K562 (cell line): Measurements from ENCODE around the gene CSPG5. TPM values are rescaled to one million over a fixed set of nuclear protein-coding genes. Genes with fewer than 3 reads are reported as not detected.

Experiments used
- BRD9 ChIP-seq: fragments of 450-650 bp; IDR thresholded peaks from 2 replicates; pipeline ENCODE4 v1.6.1; 2018; ENCODE audit warnings: low read depth; ENCODE audit not compliant: partially characterized antibody
- CCAR2 ChIP-seq: fragments of 200-400 bp; formaldehyde crosslinking; IDR thresholded peaks from 2 replicates; pipeline ENCODE4 v1.6.1; 2017; ENCODE audit warnings: mild to moderate bottlenecking, low read depth, low read length
- CHAMP1 ChIP-seq: fragments of 450-650 bp; IDR thresholded peaks from 2 replicates; pipeline ENCODE4 v1.6.1; 2016; ENCODE audit warnings: mild to moderate bottlenecking
- CREB5 ChIP-seq: fragments of 250-450 bp; sonication (Bioruptor Pico); IDR thresholded peaks from 2 replicates; pipeline ENCODE4 v1.5.0; 2020; ENCODE audit warnings: mild to moderate bottlenecking
- E2F1 ChIP-seq: sonication (generic); formaldehyde crosslinking; IDR thresholded peaks from 2 replicates; pipeline ENCODE4 v1.8.1; 2023; ENCODE audit warnings: mild to moderate bottlenecking, missing genetic modification reagents, moderate library complexity
- GTF2A2 ChIP-seq: IDR thresholded peaks from 2 replicates; pipeline ENCODE4 v1.6.1; 2016; ENCODE audit warnings: mild to moderate bottlenecking, missing genetic modification characterization, missing compliant biosample characterization
- NR1H2 ChIP-seq: sonication (generic); formaldehyde crosslinking; IDR thresholded peaks from 2 replicates; pipeline ENCODE4 v1.4.0; 2020; ENCODE audit warnings: mild to moderate bottlenecking, missing genetic modification reagents
- RBFOX2 ChIP-seq: fragments of 200-400 bp; formaldehyde crosslinking; IDR thresholded peaks from 2 replicates; pipeline ENCODE4 v1.6.1; 2017; ENCODE audit warnings: low read depth, mild to moderate bottlenecking, low read length, moderate library complexity
- RBM15 ChIP-seq: fragments of 200-400 bp; formaldehyde crosslinking; IDR thresholded peaks from 2 replicates; pipeline ENCODE4 v1.6.1; 2018; ENCODE audit warnings: mild to moderate bottlenecking, low read length, moderate library complexity; ENCODE audit not compliant: insufficient read depth
- RERE ChIP-seq: sonication (generic); formaldehyde crosslinking; IDR thresholded peaks from 2 replicates; pipeline ENCODE4 v1.8.0; 2023; ENCODE audit warnings: missing genetic modification reagents, mild to moderate bottlenecking, borderline replicate concordance
- SNAPC5 ChIP-seq: fragments of 250-450 bp; sonication (Bioruptor Pico); IDR thresholded peaks from 2 replicates; pipeline ENCODE4 v1.8.0; 2021; ENCODE audit warnings: moderate library complexity, mild to moderate bottlenecking, inconsistent platforms
- SREBF1 ChIP-seq: fragments of 150-350 bp; IDR thresholded peaks from 2 replicates; pipeline ENCODE4 v1.6.1; 2014; ENCODE audit warnings: antibody characterized with exemption, low read depth, low read length, borderline replicate concordance
- ZNF639 ChIP-seq, 2 experiments: fragments of 200-800 bp in 1 of 2; sonication (Bioruptor generic) in 1 of 2; sonication (generic) in 1 of 2; formaldehyde crosslinking in 1 of 2; IDR thresholded peaks in 1 of 2; conservative IDR thresholded peaks in 1 of 2; 2 replicates each; pipeline versions ENCODE4 v1.5.0 to v1.6.1; 2016 to 2020; ENCODE audit warnings: missing compliant biosample characterization in 1 of 2, missing genetic modification characterization in 1 of 2, missing genetic modification reagents in 1 of 2
- polyA plus RNA-seq, 8 experiments: library from polyadenylated mRNA; depleted of rRNA in 4 of 8; stranded (reverse) in 5 of 8; unstranded in 3 of 8; fragments of >200 nt; fragmentation: Nextera tagmentation in 2 of 8; fragmentation: Illumina TruSeq in 1 of 8; extraction: Ambion mirVana in 2 of 8; extraction: Trizol in 1 of 8; gene quantifications; 2 replicates each; pipeline versions ENCODE4 v1.2.1 to v1.2.3, GENCODE V29; 2011 to 2014; ENCODE audit warnings: inconsistent platforms in 1 of 8, missing spikeins in 1 of 8
- total RNA-seq, 7 experiments: library from RNA; depleted of rRNA in 6 of 7; stranded (reverse); fragments of >200 nt in 6 of 7; fragmentation: Illumina TruSeq in 2 of 7; extraction: Trizol in 2 of 7; gene quantifications; 2 replicates each; pipeline versions ENCODE4 v1.2.1 to v1.2.3, GENCODE V29; 2011 to 2021; ENCODE audit warnings: low replicate concordance in 1 of 7

The CSPG5 gene
- total and polyA plus RNA-seq, 9 of the 15 experiments (the other 6 are each of a cell fraction or from before 2014, with no cell fraction given), result 0.06 to 3.3 (median 2.4) TPM

- TF ChIP-seq E2F1, result peak; percentile 65
- no peak for TF ChIP-seq SNAPC5 (CRISPR knock-in tag)
- peak in 1 of 2 experiments; percentile 32; a peak in 1 of 4 replicates for TF ChIP-seq ZNF639 (CRISPR knock-in tag; conservative IDR thresholded peaks at IDR 0.05 in 1 of 2, IDR thresholded peaks at IDR 0.05 in 1 of 2)
- TF ChIP-seq CHAMP1, result 0 out of 2 replicates have a peak, but pooled peaks have one; percentile 23
- TF ChIP-seq CCAR2, result no peak
- TF ChIP-seq RBM15, result no peak
- peak; percentile 88 for TF ChIP-seq RBFOX2
- TF ChIP-seq RERE (CRISPR knock-in tag), result no peak
- TF ChIP-seq CREB5 (CRISPR knock-in tag), result no peak
- TF ChIP-seq BRD9, result peak; percentile 15
- TF ChIP-seq GTF2A2, result no peak
- TF ChIP-seq NR1H2 (CRISPR knock-in tag), result no peak
- peak; percentile 66; the same call in 1 of the 2 replicates for TF ChIP-seq SREBF1
Measured at GRCh38 chr3:47513125-47513929, 65.3 kb downstream of the CSPG5 start, which contains the start of gene ELP6 (continued).
